ENCODE data around the gene ATP6V0E2.
"Not testable (repeated sequence)": the region's sequence is repeated elsewhere in the genome, so short reads cannot be mapped to it uniquely, and the experiment has no call there.

The ATP6V0E2 gene

GRCh38 chr7:149880638-149881311 lies 7.0 kb downstream of the ATP6V0E2 start:
- no peak for DNase-seq

- DNase-seq: no peak
These were observed 7.8 kb downstream of the ATP6V0E2 start for GRCh38 chr7:149881328-149882247.

GRCh38 chr7:149882248-149883047 lies 8.7 kb downstream of the ATP6V0E2 start:
- no peak for DNase-seq

- no peak for DNase-seq
These were observed 9.3 kb downstream of the ATP6V0E2 start for GRCh38 chr7:149883048-149883438.

GRCh38 chr7:149883452-149883861 lies 9.7 kb downstream of the ATP6V0E2 start:
- peak; percentile 72 for DNase-seq

GRCh38 chr7:149884016-149884415 lies 10.2 kb downstream of the ATP6V0E2 start:
- DNase-seq: no peak

- no peak for DNase-seq
These were observed 10.8 kb downstream of the ATP6V0E2 start for GRCh38 chr7:149884541-149884940.

- no peak for DNase-seq
These were observed 11.6 kb downstream of the ATP6V0E2 start for GRCh38 chr7:149885191-149886017.

- no peak for DNase-seq
These were observed 12.2 kb downstream of the ATP6V0E2 start for GRCh38 chr7:149886018-149886415.

- DNase-seq: no peak
These were observed 13.5 kb downstream of the ATP6V0E2 start for GRCh38 chr7:149887311-149887710.

- not testable (repeated sequence) for DNase-seq
These were observed 16.9 kb downstream of the ATP6V0E2 start for GRCh38 chr7:149890715-149891114.

GRCh38 chr7:149894957-149895356 lies 21.2 kb downstream of the ATP6V0E2 start:
- not testable (repeated sequence) for DNase-seq

GRCh38 chr7:149907776-149908376 lies 34.1 kb downstream of the ATP6V0E2 start:
- DNase-seq: not testable (repeated sequence)

GRCh38 chr7:149910219-149910618 lies 36.5 kb downstream of the ATP6V0E2 start:
- DNase-seq: not testable (repeated sequence)

- not testable (repeated sequence) for DNase-seq
These were observed 38.4 kb downstream of the ATP6V0E2 start for GRCh38 chr7:149912126-149912525.

- DNase-seq: not testable (repeated sequence)
These were observed 52.6 kb downstream of the ATP6V0E2 start for GRCh38 chr7:149926414-149926813.

Measured in CD4-positive, alpha-beta T cell treated with Interleukin-17A for 4 hours (primary cell).